ENCODE results near the gene RPS6KB2. TPM values are rescaled to one million over a fixed set of nuclear protein-coding genes. Genes with fewer than 3 reads are reported as not detected.

The RPS6KB2 gene
- total RNA-seq, 1 experiment from 2014 or later: 49.8 TPM

DNA sequence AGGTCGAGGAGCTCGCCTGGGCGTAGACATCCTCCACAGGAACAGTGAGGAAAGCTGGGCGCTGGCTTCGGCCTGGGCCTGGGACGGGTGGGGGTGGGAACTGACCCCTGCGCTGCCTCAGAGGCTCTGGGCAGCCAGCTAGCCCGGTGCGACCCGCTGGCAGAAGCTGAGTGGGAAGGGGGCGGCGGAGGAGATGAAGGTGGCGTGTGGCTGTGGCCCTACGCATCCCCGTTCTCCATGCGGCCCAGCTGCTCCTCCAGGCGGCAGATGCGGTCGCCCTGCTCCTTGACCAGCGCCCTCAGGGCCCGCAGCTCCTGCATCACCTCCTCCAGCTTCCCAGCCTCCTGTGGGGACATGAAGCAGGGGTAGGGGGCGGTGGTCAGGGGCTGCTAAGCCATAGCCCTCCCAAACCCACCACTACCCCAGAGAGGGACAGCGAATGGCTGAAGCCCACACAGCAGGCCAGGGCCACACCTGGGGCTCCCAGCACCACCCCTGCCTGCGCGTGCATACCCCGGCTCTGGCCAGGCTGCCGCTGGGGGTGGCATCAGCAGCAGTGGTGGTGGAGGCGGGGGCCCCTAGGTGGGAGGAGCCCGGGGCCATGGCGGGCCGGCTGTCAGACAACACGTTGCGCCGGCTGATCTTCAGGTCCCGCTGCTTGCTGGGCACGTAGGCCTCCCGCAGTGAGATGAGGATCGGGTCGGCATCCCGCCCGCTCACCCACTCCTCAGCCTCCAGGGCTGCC is 10.0 kb downstream of the RPS6KB2 start:
- no peak overlapping the region for H3K4me3 Mint-ChIP-seq (ENCODE audit: unreplicated experiment)
- ChIA-PET POLR2A (interaction anchor here (0.6 to 1.6 kb wide), 7 partner anchors 10 to 39 kb away, joined by 3 to 7 read pairs (median 3); partner anchors contain the start of genes PPP1CA, RPS6KB2 and TMEM134), CTCF (interaction anchor here (1.0 to 1.1 kb wide), 2 partner anchors 30 to 37 kb away, joined by 3 to 4 read pairs; partner anchors contain the start of gene PPP1CA)
- peaks cover 41% of the 10 kb centered on the region for H3K36me3 Mint-ChIP-seq (ENCODE audit: insufficient read depth, unreplicated experiment)
- no peak overlapping the region for H3K27ac Mint-ChIP-seq (ENCODE audit: low read depth, unreplicated experiment)
- intact Hi-C loops (cut with micrococcal nuclease): no loop called here
- no peaks in the 10 kb centered on the region for H3K9me3 Mint-ChIP-seq (ENCODE audit: unreplicated experiment)
- TF ChIP-seq, protein P1, sequence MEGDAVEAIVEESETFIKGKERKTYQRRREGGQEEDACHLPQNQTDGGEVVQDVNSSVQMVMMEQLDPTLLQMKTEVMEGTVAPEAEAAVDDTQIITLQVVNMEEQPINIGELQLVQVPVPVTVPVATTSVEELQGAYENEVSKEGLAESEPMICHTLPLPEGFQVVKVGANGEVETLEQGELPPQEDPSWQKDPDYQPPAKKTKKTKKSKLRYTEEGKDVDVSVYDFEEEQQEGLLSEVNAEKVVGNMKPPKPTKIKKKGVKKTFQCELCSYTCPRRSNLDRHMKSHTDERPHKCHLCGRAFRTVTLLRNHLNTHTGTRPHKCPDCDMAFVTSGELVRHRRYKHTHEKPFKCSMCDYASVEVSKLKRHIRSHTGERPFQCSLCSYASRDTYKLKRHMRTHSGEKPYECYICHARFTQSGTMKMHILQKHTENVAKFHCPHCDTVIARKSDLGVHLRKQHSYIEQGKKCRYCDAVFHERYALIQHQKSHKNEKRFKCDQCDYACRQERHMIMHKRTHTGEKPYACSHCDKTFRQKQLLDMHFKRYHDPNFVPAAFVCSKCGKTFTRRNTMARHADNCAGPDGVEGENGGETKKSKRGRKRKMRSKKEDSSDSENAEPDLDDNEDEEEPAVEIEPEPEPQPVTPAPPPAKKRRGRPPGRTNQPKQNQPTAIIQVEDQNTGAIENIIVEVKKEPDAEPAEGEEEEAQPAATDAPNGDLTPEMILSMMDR (IDR thresholded peaks at IDR 0.05; ENCODE audit: unreplicated experiment): no peak
- no peaks in the 10 kb centered on the region for H3K27me3 Mint-ChIP-seq (ENCODE audit: insufficient read depth, unreplicated experiment)
- H3K4me1 Mint-ChIP-seq (ENCODE audit: insufficient read depth, unreplicated experiment): peaks cover 8% of the 10 kb centered on the region
- DNase-seq (ENCODE audit: unreplicated experiment): no peak
- TSS peak; percentile 15 for BruUV-seq (replicated peaks)

DNA sequence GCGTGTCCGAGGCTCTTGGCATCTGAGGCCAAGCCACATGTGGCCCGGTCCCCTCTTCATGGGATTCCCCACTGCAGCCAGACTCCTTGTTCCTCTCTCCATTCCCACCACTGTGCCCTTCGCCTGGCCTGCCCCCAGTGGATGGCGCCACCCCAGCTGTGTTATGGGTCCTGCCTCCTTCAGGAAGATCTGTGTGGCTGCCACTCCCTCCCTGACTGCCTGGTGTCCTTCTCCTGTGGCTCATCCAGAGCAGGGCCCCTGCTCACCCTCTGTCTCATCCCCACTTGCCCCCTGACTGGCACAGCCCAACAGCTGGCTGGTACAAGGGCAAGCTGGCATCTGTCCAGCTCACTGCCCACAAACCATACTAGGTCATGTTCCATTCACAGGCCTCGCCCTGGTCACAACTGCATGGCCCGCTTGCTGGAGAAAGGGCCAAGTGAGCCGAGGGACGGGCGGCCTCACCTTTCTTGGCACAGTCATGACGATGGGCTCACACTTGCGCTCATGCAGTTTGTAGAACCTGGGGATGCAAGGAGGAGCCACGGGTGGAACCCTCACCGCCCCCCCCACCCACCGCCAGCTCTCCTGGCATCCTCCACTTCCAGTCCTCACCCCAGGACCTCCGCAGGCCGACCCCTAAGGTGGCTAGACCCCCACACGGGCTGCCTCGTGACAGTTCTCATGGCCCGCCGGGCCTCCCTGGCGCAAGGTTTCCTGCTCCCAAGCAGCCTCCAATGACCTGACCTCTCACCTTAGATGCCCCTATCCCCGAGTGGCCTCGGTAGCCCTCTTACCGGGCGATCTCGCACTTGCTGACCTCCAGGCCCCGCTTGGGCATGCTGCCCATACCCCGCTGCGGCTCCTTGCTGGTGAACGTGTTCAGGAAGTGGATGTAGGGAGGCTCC is 11.3 kb downstream of the RPS6KB2 start:
- H3K27me3 Mint-ChIP-seq (ENCODE audit: insufficient read depth, unreplicated experiment): no peaks in the 10 kb centered on the region
- H3K4me3 Mint-ChIP-seq (ENCODE audit: unreplicated experiment): no peak overlapping the region
- TF ChIP-seq, protein P1 (IDR thresholded peaks at IDR 0.05; ENCODE audit: unreplicated experiment): no peak
- H3K9me3 Mint-ChIP-seq (ENCODE audit: unreplicated experiment): no peaks in the 10 kb centered on the region
- peaks cover 37% of the 10 kb centered on the region for H3K36me3 Mint-ChIP-seq (ENCODE audit: insufficient read depth, unreplicated experiment)
- BruUV-seq (replicated peaks): no TSS peak
- intact Hi-C loops (cut with micrococcal nuclease): no loop called here
- ChIA-PET POLR2A (interaction anchor here (1.1 to 1.6 kb wide), 5 partner anchors 11 to 30 kb away, joined by 3 to 7 read pairs (median 3); partner anchors contain the start of gene TMEM134), CTCF (interaction anchor here (1.0 to 1.1 kb wide), 3 partner anchors 29 to 51 kb away, joined by 3 to 4 read pairs (median 3); partner anchors contain the start of gene PPP1CA)
- H3K4me1 Mint-ChIP-seq (ENCODE audit: insufficient read depth, unreplicated experiment): peaks cover 8% of the 10 kb centered on the region
- no peak overlapping the region for H3K27ac Mint-ChIP-seq (ENCODE audit: low read depth, unreplicated experiment)
- peak; percentile 51 for DNase-seq (ENCODE audit: unreplicated experiment)

DNA sequence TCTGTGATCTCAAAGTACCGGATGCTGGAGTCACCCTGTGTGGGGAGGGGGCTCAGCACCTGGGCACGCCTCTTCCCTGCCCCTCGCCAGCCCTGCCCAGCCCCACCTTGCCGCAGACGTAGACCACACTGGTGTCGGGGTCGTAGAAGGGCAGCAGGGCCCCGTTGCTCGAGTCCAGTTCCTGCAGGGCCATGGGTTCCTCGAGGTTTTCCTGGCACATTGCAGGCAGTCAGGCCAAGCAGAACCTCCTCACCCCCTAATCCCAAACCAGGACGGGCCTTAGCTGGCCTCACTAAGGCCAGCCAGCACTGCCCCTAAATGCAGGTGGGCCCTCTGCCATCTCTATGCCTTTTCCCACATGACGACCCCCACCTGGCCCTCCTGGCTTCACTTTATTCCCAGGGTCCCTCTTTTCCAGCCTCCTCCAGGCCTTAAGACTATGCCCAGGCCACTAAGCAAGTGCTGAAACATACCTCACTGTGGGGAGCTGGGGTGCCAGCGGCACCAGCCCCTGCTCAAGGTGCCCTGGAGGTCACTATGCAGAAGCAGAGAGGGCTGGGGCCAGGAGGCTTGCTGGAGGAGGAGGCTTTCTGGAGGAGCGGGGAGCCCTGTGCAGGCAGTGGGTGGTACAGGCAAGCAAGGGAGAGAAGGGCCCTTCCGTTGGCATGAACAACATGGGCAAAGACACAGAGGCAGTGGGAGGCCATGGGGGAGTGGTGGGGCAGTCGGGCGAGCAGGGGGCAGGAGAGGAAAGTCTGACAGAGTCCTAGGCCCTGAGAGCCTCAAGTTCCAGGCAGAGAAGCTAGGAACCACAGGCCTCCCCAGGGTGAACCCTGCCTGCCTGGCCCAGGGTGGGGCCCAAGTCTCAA is 12.2 kb downstream of the RPS6KB2 start:
- Mint-ChIP-seq H3K4me1 (ENCODE audit: insufficient read depth, unreplicated experiment) (peaks cover 15% of the 10 kb centered on the region), H3K9me3 (ENCODE audit: unreplicated experiment) (no peaks in the 10 kb centered on the region), H3K4me3 (ENCODE audit: unreplicated experiment) (peak overlapping the region; percentile 47), H3K27ac (ENCODE audit: low read depth, unreplicated experiment) (no peak overlapping the region), H3K27me3 (ENCODE audit: insufficient read depth, unreplicated experiment) (no peaks in the 10 kb centered on the region), H3K36me3 (ENCODE audit: insufficient read depth, unreplicated experiment) (peaks cover 34% of the 10 kb centered on the region)
- TF ChIP-seq, protein P1 (IDR thresholded peaks at IDR 0.05; ENCODE audit: unreplicated experiment): no peak
- ChIA-PET POLR2A (interaction anchor here (0.5 to 1.3 kb wide), 3 partner anchors 12 to 129 kb away, joined by 3 read pairs; partner anchors contain the start of gene RPS6KB2), CTCF (no interaction called here)
- no peak for DNase-seq (ENCODE audit: unreplicated experiment)
- intact Hi-C loops (cut with micrococcal nuclease): no loop called here
- BruUV-seq (replicated peaks): no TSS peak

Measured in MCF 10A (cell line).